ENCODE data around the gene HINT1.
"Not testable (repeated sequence)": the region's sequence is repeated elsewhere in the genome, so short reads cannot be mapped to it uniquely, and the experiment has no call there.

DNA sequence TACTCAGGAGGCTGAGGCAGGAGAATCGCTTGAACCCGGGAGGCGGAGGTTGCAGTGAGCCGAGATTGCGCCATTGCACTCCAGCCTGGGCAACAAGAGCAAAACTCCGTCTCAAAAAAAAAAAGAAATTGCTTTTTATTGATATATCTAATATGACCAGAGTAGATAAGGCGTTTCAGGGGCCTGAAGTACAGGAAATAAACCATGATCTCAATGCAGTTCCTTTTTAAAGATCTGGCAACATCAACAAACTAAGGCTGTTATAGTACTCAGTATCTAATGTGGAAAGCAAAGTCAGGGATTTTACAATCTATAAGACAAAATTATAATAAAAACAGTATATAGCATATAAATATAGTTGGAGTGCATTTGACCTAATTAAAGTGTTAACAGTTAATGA is 28.8 kb upstream of the HINT1 start:
- TF ChIP-seq, protein P1, sequence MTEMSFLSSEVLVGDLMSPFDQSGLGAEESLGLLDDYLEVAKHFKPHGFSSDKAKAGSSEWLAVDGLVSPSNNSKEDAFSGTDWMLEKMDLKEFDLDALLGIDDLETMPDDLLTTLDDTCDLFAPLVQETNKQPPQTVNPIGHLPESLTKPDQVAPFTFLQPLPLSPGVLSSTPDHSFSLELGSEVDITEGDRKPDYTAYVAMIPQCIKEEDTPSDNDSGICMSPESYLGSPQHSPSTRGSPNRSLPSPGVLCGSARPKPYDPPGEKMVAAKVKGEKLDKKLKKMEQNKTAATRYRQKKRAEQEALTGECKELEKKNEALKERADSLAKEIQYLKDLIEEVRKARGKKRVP (CRISPR knock-in tag; IDR thresholded peaks at IDR 0.05), result not testable (repeated sequence)
- TF ChIP-seq ZKSCAN1 (IDR thresholded peaks at IDR 0.05; ENCODE audit: low read depth, low read length); JUND (IDR thresholded peaks at IDR 0.05; ENCODE audit: borderline replicate concordance, low read depth, low read length); JUND (tag; IDR thresholded peaks at IDR 0.05; ENCODE audit: borderline replicate concordance, low read depth, low read length); POLR2AphosphoS5 (IDR thresholded peaks at IDR 0.05; ENCODE audit: control insufficient read depth, insufficient read depth, low read depth, low read length); MCM2 (IDR thresholded peaks at IDR 0.05; ENCODE audit: low read depth); ZNF224 (CRISPR knock-in tag; IDR thresholded peaks at IDR 0.05): not testable (repeated sequence)
- TF ChIP-seq, protein P2, sequence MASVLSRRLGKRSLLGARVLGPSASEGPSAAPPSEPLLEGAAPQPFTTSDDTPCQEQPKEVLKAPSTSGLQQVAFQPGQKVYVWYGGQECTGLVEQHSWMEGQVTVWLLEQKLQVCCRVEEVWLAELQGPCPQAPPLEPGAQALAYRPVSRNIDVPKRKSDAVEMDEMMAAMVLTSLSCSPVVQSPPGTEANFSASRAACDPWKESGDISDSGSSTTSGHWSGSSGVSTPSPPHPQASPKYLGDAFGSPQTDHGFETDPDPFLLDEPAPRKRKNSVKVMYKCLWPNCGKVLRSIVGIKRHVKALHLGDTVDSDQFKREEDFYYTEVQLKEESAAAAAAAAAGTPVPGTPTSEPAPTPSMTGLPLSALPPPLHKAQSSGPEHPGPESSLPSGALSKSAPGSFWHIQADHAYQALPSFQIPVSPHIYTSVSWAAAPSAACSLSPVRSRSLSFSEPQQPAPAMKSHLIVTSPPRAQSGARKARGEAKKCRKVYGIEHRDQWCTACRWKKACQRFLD (CRISPR knock-in tag; IDR thresholded peaks at IDR 0.05), result not testable (repeated sequence)
- TF ChIP-seq, protein P3, sequence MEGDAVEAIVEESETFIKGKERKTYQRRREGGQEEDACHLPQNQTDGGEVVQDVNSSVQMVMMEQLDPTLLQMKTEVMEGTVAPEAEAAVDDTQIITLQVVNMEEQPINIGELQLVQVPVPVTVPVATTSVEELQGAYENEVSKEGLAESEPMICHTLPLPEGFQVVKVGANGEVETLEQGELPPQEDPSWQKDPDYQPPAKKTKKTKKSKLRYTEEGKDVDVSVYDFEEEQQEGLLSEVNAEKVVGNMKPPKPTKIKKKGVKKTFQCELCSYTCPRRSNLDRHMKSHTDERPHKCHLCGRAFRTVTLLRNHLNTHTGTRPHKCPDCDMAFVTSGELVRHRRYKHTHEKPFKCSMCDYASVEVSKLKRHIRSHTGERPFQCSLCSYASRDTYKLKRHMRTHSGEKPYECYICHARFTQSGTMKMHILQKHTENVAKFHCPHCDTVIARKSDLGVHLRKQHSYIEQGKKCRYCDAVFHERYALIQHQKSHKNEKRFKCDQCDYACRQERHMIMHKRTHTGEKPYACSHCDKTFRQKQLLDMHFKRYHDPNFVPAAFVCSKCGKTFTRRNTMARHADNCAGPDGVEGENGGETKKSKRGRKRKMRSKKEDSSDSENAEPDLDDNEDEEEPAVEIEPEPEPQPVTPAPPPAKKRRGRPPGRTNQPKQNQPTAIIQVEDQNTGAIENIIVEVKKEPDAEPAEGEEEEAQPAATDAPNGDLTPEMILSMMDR (IDR thresholded peaks at IDR 0.05 in 2 of 3, conservative IDR thresholded peaks at IDR 0.05 in 1 of 3; ENCODE audit: insufficient read depth in 2 of 3, low read depth in 1 of 3, low read length in 3 of 3), result not testable (repeated sequence)

Measured in K562 (cell line).